GM21786 (cell line): Measurements from ENCODE around the gene FIGNL2.
"Not testable (repeated sequence)": the region's sequence is repeated elsewhere in the genome, so short reads cannot be mapped to it uniquely, and the experiment has no call there.

Source experiments
- ATAC-seq: cut with Tn5 transposase; IDR thresholded peaks from one replicate; pipeline ENCODE4 v1.9.1; 2021; ENCODE audit not compliant: unreplicated experiment

Gene FIGNL2

GRCh38 chr12:51848326-51848727, at the start of gene FIGNL2:
TSS of gene FIGNL2 (minus strand) at chr12:51848718. CDS start at chr12:51822413, 26,305 bp downstream.
- ATAC-seq: no peak

DNA sequence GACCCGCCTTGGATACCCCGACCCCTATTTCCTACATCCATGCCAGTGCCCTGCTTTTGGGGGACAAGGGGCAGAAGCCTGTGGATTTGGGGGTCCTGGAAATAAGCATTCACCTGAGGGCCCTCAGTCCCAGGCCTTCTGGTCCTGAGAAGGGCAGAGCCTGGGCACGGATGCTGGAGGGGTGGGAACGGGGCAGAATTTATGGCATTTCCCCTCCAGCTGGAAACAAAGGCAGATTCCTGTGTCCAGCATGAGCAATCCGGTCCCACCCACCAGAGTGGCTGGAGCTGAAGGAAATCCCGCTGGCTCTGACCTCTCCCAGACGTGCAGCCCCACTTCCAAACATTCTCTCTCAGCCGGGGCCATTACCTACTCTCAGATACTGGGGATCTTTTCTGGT, 48.7 kb upstream of the FIGNL2 start:
- no peak for ATAC-seq

DNA sequence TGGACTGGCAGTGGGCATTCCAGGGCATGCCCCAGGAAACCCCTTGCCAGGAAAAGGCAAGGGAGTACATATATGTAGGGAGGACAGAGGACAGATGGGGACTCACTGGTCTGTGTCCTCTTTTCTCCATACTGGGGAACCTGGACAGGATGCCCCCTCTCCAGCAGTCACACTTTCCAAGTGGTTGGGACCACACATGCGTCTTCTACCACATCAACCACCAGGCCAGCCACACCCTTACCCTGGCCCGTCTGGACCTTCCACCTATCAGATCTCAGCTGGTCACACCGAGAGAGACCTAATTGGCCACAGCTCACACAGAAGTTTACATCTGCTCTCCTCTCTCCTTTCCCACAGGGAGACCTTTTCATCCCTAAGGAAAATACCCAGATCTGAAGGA, 47.7 kb upstream of the FIGNL2 start:
- no peak for ATAC-seq

- ATAC-seq: no peak
These were observed 47.0 kb upstream of the FIGNL2 start for GRCh38 chr12:51895378-51896135.

DNA sequence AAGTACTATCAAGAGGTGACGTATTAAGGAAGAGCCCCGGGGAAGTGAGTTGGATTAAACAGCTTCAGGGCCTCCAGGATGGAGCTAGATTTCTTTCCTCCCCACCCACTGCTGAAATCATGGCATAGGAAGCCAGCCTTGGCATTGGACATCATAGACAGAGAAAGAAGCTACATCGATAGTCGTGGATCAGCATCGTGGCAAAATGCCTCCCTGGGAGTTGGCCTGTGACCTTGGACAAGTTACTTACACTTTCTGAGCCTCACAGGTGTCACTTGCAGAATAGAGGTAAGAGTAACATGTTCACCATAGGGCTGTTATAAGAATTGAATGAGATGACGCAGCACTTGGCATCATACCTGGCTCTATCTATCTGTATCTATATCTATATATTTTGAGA, 45.3 kb upstream of the FIGNL2 start:
- no peak for ATAC-seq

DNA sequence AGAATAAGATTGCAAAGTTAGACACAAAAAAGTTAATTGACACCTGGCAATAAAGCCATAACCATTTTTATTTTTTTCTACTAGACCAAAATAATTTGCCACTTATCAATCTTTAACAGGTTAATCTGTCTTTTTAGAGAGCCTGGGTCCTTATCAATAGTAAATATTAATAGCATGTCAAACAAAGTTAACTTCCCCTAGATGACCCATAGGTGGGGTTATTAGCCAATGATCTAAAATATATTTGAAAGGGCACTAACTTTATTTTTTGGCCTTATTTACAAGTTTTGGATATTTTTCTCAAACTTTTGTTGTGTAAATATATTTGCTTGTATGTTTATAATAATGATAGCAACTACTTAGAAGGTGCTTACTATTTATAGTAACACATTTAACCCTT, 43.3 kb upstream of the FIGNL2 start:
- ATAC-seq: no peak

DNA sequence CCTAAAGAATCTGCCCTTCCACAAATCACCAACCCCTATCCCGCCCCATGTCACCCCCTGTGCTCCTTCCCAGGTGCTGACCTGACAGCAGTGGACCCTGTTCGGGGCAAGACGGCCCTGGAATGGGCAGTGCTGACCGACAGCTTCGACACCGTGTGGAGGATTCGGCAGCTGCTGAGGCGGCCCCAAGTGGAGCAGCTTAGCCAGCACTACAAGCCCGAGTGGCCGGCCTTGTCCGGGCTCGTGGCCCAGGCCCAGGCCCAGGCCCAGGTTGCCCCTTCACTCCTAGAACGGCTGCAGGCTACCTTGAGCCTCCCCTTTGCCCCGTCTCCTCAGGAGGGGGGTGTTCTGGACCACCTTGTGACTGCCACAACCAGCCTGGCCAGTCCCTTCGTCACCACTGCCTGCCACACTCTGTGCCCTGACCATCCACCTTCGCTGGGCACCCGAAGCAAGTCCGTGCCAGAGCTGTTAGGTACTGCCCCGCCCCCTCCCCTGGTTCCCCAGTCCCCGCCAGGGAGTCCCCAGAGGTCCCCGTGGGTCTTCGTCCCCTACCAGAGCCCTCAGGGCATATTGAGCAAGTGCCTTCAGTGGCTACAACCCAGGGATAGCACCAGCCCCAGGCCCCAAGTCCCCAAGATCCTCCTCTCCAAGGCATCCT, 42.1 kb upstream of the FIGNL2 start:
- ATAC-seq: no peak

DNA sequence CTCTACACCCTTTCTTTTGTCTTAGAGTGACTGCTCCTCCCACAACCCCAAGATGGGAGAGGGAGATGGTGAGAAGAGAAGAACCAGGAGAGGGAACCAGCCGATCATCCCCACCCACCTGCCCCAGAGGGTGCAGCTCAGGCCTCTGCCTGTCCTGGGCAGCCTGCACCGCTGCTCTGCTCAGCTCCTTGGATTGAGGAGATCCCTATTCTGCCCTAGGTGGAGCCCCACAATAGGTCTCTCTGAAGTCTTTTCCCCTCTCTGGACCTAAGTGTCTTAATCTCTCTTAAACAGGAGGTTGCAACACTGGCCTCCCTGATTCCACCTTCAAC, 41.6 kb upstream of the FIGNL2 start:
- no peak for ATAC-seq

GRCh38 chr12:51889216-51890132, 41.0 kb upstream of the FIGNL2 start:
- no peak for ATAC-seq

GRCh38 chr12:51888316-51889215, 40.0 kb upstream of the FIGNL2 start:
- ATAC-seq: no peak

- no peak for ATAC-seq
These were observed 39.2 kb upstream of the FIGNL2 start, which contains the start of gene ANKRD33 for GRCh38 chr12:51887476-51888315. TSS of gene ANKRD33 (plus strand) at chr12:51888103. CDS start at chr12:51888187, 84 bp downstream.

DNA sequence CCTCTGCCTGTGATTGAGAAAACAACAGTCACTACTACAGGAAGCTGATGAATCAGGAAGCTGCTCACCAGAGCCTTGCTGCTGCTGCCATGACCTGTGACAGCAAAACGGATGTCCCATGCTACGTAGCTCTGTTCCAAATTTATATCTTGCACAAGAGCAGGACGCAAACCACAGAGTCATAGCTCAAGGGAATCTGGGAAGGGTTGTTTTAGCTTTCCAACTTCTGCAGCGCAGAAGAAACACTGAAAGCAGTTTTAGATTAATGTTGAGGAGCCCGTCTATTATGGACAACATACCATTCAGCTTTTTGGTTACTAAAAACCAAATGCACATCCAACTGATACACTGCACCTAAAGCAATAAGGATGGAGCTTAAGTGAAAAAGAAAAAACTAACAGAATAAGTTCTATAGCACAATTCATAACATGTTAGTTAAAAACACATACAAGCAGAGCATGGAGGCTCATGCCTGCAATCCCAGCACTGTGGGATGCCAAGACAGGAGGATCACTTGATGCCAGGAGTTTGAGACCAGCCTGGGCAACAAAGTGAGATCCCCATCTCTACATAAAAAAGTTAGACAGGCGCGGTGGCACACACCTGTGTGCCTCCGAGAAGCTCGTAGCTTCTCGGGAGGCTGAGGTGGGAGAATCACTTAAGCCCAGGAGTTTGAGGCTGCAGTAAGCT, 37.6 kb upstream of the FIGNL2 start:
- no peak for ATAC-seq

- not testable (repeated sequence) for ATAC-seq
These were observed 36.9 kb upstream of the FIGNL2 start for GRCh38 chr12:51885294-51886020.

DNA sequence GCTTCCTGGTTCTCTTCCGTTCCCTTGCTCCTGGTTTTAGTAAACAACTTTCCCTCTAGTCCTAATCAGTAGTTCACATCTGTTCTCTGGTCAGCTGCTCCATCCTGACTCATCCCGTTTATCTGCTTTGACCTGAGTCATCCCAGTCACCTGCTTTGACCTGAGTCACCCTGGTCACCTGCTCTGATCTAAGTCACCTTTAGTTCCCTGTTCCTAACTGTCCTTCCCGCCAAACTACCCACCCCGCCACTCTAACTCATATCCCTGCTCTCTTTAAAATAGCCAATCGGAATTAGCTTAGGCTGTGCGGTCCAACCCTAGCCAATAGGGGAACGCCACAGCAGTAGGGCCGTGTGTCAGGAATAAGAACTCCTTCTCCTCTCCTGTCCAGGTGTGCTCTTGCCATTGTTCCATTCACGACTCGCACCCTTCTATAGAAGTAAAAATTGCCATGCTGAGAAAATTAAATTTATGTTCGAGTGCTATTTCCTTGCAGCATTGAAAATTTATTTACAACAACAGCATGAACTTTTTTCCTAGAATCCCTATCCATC, 36.2 kb upstream of the FIGNL2 start:
- no peak for ATAC-seq

- no peak for ATAC-seq
These were observed 35.6 kb upstream of the FIGNL2 start for GRCh38 chr12:51883998-51884675.

GRCh38 chr12:51883295-51883694, 34.8 kb upstream of the FIGNL2 start:
- ATAC-seq: no peak

DNA sequence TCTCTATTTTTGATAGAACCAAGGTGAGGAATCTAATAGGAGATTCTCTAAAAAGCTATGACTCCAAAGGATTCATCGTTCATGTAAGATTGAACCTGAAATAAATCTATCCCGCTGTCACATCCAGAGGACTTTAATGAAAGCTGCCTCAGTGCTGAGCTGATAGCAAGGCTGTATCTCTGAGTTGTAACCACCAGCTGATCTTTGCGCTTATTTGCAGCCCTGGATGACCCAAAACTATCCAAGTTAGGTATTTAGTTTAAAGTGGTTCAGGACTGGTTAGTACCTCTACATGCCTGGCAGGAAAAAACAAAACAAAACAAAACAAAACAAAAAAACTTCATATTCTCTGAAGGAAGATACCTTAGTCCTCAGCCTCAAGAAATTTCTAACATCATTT, 30.6 kb upstream of the FIGNL2 start:
- ATAC-seq: no peak

DNA sequence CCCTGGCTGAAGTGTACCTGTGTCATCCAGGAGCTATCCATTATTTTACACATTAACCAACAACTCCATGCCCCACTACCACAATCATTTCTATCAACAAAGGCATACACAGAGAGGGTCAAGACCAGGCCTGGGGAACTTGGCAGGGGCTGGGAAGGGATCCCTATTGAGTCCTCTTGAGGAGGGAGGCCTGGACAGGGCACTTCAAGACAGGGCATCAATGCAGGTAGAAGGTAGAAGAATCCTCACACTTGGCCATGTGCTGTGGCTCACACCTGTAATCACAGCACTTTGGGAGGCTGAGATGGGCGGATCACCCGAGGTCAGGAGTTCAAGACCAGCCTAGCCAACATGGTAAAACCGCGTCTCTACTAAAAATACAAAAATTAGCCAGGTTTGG, 26.0 kb upstream of the FIGNL2 start:
- no peak for ATAC-seq
